ENCODE results near the gene MAML2.

MAML2 gene

DNA sequence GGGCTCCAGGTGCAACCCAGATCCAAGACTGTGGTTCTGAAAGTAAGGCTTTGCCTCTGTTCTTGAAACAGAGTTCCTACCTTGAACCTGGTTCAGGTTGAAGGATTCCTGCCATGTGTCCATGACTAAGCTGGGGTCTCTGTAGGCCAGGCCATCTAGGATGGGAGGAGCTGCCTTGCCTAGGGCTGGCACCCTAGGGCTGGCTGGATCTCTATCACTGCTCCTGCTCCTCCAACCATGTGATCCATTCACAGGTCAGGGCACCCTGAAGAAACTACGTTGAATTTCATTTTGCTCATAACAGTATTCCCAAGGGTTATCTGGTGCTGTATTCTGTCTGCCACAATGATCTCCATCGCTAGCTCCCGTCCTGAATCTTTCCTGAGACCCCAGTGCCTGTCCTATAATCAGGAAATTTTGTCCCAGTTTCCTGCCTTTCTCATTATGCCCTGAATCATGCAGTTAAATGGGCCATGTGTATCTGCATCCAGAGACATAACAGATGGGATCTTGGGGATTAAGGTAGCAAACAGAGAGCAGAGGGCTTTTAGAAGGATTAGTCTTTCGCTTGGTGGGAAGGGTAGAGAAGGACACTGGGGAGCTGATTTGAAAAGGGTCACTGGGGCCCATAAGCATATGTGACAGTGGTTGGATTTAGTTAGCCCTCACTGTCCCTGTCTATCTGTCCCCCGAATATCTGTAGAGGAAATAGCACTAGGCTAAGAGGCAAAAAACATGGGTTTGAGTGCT, 320.9 kb downstream of the MAML2 start:
- no peak for DNase-seq (ENCODE audit: low read depth in 1 of 2, low spot score in 1 of 2)

DNA sequence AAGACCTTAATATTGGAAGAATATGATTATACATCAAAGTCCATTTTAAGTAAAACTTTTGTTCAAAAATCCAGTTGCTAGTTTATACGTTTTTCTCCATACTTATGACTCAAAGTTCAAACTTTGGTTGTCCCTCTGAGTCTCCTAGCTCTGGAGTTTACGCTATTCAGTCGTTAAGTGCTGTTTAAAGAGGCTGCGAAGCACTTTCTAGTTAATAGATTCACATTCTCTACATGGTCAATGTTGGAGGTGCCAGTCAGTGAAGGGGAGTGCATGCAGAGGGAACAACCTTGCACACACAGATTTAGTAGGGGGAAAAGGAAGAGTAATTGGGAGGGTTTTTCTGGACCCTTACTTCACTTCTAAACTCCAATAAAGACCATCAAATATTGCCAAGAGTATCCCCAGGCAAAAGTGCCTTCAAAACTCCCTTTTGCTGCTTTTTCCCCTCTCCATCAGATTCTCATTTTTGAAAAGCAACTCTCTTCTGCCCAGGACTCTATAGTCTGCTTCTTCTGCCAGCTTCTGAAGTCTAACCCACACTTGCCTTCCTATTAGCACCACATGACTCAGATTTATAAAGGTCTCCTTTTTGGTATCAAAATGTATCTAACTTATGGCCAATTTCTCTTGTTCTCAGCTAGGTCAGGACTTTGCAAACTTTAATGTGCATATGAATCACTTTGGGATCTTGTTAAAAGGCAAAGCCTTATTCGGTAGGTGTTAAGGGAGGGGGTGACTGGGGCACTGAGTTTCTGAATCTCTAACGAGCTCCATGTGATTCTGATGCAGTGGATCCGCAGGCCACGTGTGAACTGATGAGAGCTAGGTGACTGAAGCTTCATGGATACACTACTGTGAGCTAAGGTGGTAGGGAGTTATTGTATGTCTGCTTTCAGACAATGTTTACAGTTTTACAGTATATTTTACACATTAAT, 322.9 kb downstream of the MAML2 start:
- no peak for DNase-seq (ENCODE audit: low read depth in 1 of 2, low spot score in 1 of 2)

DNA sequence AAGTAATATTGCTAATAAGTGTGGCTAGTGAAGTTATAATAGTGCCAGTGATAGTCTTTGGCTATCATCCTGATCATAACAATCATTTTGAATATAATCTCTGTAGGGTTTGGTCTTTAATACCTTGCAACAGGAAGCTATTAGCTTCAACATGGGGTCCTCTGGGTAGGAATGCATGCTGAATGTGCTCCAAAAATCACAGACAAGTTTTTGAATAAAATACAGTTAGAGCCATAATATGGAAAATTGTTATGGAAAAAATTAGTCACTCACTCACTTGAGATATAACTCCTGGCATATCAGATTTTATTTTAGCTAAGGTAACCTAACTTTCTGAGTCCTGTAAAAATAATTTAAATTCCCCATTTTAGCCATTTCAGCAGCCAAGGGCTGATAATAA, 323.7 kb downstream of the MAML2 start:
- DNase-seq (ENCODE audit: low read depth in 1 of 2, low spot score in 1 of 2): no peak

DNA sequence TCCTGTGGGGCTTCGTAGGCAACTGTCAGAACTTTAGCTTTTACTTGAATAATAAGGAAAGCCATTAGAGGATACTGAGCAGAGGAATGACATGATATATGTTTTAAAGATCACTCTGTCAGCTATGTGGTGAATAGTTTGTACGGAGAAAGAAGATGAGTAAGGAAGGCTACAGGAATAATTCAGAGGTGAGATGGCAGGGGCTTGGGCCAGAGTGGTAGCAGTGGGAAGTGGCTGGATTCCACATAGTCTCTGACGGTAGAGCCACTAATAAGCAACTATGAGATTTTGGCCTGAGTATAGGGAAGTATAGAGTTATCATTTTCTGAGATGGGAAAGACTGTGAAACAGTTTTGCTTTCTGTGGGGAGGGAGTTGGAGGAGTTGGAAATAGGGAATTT, 325.1 kb downstream of the MAML2 start:
- no peak for DNase-seq (ENCODE audit: low read depth in 1 of 2, low spot score in 1 of 2)

DNA sequence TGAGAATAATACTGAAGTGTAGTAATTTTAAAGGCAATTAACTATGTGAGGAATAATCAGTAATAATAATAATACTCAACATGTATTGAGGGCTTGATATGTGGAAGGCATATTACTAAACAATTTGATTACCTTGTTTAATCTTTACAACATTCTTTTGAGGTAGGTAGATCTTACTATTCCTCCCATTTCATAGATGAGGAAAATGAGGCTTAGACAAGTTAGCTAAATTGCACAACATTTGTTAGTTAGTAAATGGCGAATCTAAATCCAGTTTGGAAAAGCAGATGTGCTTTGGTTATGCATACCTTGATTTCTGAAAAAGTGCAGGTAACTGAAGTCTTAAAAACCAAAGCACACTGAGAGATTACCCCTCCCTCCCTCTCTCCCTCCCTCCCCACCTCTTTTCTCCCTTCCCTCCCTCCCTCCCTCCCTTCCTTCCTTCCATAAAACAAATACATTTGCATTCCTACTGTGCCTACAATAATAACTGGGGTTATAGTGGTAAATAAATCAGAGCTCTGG, 326.0 kb downstream of the MAML2 start:
- no peak for DNase-seq (ENCODE audit: low read depth in 1 of 2, low spot score in 1 of 2)

DNA sequence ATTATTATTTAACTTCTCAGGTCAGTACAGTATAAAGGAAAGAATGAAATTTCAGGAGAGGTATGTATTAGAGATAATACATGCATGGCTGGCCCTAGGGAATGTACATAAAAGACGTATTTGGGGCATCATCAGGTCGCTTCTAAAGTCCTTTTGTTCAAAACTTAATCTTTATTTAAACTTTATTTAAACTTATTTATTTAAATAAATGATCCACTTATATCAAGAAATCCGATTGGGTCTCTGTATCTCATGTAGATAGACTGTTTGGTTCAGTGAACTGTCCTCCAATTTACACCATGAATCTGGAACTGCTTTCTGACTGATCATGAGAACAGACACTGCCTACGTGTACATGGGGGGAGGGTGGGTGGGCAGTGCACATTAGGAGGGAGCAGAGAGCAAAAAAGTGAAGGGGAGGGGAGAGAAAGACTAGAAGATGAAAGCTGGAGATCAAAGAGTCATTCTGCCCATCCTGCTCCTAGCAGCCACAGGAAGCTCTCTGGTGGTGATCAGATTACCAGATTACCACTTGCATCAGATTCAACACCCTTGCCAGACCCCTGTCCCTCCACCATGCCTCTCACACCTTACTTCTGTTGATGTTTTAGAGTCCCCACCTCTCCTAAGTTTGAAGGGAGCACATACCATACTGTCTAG, 327.0 kb downstream of the MAML2 start:
- no peak for DNase-seq (ENCODE audit: low read depth in 1 of 2, low spot score in 1 of 2)

DNA sequence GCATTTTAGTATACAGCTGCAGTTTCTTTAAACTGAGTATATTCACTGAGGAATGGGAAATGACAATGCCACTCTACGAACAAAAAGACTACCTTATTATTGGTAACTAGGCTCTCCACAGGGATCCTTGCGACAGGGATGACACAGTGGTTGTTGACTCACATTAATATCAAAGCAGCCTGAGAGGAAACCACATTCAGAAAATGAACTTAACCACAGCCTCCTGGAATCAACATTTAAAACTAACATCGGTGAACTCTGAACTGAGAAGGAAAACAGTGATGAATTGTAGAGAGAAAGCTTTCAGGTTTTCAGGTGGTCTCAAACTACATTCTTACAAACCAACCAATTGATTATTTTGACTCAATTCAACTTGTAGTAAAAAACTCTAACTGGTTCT, 328.8 kb downstream of the MAML2 start:
- DNase-seq (ENCODE audit: low read depth in 1 of 2, low spot score in 1 of 2): no peak

DNA sequence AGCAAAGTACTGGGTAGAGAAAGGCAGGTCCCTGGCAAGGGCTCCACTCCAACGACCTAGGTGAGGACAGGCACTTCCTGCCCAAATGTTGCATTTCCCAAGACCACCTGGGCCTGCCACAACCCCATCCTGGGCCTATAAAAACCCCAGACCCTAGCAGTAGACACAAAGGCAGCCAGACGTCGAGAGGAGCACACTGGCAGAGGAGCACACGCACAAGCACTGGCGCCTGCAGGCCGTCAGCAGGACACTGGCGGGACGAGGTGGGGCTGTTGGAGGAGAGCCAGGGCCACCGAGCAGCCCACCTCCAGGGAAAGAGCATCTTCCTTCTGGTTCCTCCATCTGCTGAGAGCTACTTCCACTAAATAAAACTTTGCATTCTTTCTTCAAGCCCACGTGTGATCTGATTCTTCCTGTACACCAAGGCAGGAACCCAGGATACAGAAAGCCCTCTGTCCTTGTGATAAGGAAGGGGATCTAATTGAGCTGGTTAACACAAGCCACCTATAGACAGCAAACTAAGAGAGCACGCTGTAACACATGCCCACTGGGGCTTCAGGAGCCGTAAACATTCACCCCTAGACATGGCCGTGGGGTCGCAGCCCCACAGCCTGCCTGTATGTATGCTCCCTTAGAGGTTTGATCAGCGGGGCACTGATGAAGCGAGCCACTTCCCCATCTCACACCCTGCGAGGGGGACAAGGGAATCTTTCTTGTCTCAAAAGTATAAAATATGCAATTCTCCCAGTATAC, 329.4 kb downstream of the MAML2 start:
- DNase-seq (ENCODE audit: low read depth in 1 of 2, low spot score in 1 of 2): no peak

DNA sequence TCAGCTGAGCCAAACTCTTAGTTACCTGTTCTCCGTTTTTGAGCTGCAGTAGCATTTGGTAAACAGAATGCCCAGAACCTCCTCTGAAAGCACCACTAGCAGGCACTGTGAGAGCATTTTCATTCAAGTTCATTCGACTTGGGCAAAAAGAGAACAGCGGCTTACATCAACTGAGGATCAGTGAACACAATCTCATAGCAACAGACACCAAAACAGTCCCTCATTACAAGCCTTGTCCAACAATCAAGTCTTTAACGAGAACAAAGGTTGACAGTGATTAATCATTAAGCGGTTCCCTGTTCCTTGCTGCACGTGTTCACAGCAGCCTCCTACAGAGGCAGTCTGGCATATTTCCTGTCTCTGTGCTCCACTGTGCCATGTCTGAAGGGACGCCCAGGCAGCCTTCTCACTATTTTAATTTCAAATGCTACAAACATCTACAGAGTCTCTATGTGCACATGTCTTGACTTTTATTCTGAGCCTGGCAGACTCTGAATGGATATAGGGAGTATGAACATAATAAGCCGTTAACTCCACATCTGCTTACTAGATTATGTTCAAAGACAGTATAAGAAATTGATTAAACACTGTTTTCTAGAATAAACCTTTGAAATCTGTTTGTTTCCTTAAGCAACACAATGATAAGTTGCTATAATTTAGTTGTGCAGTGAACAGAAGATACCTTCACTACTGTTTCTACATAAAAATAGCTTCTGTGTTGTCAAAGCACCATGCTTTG, 330.7 kb downstream of the MAML2 start:
- DNase-seq (ENCODE audit: low read depth in 1 of 2, low spot score in 1 of 2): peak; percentile 24 to 34

DNA sequence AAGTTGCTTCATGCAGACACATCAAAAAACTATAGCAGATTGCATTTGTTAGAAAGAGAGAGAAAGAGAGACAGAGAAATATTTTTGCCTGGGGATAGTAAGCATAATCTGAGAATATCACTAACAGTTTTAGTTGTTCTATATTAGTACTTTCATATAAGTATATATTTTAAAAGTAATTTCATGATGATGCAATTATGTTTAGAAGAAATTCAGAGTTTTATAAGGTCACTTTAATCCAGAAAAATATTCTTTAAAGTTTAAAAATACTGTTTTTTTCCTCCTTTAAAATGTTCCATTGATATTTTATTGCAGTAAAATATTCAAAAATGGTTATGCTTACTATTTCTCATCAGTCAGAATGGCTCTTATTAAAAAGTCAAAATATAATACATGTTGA, 332.3 kb downstream of the MAML2 start:
- DNase-seq (ENCODE audit: low read depth in 1 of 2, low spot score in 1 of 2): no peak

DNA sequence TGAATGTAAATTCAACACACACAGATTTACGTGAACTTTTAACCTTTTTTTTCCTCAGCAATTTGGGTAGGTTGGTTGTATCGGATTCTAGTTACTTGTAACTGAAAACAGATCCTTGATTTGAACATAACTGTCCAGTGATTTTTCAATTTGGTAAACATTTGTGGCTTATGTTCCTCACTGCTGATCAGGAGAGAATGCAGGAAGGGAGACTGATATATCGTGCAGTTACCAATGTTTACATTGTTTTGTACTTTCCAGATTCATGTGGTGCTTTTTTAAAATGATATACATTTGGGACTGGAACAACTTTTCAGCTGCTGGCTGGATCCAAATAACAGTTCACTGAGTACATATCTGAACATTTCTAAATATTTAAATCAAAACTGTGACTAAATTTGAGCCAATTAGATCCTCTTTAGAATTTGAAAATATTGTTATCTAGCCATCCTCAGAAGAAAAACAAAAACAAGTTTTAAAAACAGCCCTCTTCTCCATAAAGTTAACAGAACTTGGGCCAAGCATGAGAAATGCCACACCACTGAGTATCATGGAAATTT, 334.8 kb downstream of the MAML2 start:
- DNase-seq (ENCODE audit: low read depth in 1 of 2, low spot score in 1 of 2): no peak

DNA sequence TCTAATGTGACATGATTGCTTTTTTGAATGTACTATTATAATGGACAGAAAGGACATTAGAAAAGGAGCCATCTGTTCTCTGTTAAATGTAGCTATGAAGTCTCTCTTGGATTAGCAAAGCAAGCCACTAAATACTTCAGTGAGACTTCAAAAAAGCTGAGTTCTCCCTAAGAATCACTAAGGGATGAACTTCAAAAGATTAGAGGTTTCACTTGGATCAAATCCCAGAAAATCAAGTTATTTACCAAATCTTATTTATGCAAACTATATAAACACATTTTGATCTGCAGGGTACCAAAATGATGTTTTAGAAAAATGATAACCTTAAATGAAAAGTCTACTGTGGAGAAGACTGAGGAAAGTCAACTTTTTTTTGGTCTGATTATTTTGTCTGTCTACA, 337.0 kb downstream of the MAML2 start:
- DNase-seq (ENCODE audit: low read depth in 1 of 2, low spot score in 1 of 2): no peak

DNA sequence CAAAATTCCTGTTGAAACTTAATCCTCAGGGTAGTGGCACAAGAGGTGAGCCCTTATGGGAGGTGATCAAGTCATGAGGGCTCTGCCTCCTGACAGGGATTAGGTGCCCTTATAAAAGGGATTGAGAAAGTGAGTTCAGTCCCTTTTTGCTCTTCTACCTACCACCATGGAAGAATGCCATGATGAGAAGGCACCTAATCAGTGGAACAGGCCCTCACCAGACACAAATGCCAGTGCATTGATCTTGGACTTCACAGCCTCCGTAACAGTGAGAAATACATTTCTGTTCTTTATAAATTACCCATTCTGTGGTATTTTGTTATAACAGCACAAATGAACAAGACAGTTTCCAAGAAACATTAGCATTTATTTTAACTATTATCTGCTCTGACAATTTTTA, 338.1 kb downstream of the MAML2 start:
- no peak for DNase-seq (ENCODE audit: low read depth in 1 of 2, low spot score in 1 of 2)

DNA sequence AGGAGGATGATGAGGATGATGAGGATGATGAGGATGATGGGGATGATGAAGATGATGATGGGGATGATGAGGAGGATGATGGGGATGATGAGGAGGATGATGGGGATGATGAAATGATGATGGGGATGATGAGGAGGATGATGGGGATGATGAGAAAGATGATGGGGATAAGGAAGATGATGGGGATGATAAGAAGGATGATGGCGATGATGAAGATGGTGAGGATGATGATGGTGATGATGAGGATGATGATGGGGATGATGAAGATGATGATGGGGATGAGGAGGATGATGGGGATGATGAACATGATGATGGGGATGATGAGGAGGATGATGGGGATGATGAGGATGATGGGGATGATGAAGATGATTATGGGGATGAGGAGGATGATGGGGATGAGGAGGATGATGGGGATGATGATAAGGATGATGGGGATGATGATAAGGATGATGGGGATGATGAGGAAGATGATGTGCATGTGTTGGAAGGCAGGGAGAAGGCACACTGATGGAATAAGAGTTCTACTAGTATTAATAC, 340.2 kb downstream of the MAML2 start:
- DNase-seq (ENCODE audit: low read depth in 1 of 2, low spot score in 1 of 2): no peak

DNA sequence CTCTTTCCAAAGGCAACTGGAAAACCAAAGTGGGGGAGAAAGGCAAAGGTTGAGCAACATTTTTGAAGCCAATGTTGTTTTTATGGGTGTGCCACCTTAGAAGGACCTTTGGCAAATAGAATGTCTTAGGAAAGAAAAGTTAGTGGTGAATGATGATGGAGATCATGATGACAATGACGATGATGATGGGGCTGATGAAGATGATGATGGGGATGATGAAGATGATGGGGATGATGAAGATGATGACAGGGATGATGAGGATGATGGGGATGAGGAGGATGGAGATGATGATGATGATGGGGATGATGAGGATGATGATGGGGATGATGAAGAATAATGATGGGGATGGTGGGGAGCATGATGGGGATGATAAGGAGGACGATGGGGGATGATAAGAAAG, 340.7 kb downstream of the MAML2 start:
- DNase-seq (ENCODE audit: low read depth in 1 of 2, low spot score in 1 of 2): no peak

DNA sequence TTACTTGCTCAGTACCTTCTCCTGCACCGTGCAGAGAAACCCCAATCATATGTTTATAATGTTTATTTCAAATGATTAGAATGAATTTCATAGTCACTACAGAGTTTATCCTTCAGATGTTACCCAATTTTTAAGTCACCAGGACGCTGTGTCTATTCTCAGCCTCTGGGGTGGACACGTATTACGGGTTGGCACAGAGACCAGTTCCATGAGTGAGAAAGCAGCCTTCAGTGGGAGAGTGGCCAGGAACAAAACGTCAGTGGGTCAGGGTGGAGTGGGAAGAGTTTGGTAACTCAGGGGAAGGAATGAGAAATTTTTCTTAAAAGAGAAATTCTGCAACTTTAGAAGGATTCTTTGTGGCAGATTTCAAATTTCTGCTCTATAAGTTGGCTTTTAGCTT, 342.0 kb downstream of the MAML2 start:
- no peak for DNase-seq (ENCODE audit: low read depth in 1 of 2, low spot score in 1 of 2)

DNA sequence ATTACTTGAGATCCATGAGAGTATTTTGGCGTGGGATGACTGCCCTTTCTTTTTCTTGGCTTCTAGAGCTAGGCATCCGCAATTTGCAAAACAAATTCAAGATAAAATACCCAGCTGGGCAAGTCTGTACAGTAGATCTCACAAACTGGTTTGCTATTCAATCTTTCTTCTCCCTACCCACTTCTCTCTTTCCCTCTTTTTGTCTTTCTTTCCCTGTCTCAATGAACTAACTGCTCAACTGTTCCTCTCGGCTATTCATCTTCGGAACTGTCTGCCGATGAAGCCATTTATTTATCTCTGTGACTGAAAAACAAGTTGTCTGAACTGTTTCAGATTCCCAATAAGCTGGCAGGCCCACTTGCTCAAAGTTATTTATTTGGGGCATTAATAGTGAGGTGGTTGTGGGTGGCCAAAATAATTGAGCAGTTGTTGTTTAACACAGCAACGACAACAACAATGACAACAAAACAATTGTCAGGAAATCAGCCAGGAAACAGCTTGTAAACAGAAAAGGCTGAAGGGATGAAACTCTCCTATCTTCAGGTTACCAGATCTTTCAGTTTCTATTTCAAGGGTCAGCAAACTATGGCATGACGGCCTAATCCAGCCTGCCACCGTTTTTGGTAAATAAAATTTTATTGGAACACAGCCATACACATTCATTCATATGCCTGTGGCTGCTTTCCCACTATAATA, 343.1 kb downstream of the MAML2 start:
- no peak for DNase-seq (ENCODE audit: low read depth in 1 of 2, low spot score in 1 of 2)

DNA sequence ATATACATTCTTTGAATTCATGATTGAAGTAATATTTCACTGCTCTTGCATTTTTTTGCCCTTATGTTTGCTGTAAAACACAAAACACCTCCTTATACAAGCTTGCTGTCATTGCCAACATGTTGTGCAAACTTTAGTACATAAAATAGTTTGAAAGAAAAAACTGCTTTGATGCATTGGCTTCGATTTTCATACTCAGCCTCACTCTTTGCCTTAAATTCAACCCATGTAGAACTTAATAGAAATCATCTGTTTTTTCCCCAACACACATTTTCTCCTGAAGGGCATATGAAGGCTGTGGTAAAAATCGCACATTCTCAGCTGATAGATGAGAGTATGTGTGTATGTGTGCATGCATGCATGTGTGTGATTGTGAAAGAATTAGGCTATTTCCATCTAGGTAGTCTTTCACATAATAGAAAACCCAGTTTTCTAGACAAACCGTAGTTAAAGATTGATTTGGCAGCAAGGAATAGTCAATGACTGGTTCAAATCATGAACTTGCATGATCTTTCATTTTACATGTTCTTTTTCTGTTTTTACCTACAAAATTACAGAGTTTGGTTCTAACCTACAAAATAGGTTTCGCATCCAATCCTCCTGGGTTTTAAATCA, 346.3 kb downstream of the MAML2 start:
- DNase-seq (ENCODE audit: low read depth in 1 of 2, low spot score in 1 of 2): no peak

DNA sequence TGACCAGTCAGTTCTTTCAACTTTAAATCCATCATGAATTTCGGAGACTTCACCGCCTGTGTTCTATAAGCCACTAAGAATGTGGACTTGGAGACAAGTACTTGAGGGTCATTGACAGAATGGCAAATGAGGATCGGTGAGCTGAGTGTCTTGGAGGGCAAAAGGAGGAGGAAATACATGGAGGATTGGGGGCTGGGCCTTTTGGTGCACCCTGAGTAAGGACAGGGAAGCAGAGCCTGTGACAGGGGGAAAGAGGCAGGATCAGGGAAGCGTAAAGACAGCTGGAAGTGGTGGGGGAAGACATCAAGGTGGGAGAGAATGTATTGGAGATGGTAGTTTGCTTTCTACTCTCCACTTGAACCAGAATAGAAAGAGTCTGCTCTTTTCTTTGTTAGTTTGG, 348.7 kb downstream of the MAML2 start:
- no peak for DNase-seq (ENCODE audit: low read depth in 1 of 2, low spot score in 1 of 2)

All from activated T-helper 1 cell treated with anti-CD3 and anti-CD28 coated beads, Interleukin-2, amount 50 U/mL, for 16 hours (primary cell).